ENCODE data around the gene CD302.

CD302 gene

DNA sequence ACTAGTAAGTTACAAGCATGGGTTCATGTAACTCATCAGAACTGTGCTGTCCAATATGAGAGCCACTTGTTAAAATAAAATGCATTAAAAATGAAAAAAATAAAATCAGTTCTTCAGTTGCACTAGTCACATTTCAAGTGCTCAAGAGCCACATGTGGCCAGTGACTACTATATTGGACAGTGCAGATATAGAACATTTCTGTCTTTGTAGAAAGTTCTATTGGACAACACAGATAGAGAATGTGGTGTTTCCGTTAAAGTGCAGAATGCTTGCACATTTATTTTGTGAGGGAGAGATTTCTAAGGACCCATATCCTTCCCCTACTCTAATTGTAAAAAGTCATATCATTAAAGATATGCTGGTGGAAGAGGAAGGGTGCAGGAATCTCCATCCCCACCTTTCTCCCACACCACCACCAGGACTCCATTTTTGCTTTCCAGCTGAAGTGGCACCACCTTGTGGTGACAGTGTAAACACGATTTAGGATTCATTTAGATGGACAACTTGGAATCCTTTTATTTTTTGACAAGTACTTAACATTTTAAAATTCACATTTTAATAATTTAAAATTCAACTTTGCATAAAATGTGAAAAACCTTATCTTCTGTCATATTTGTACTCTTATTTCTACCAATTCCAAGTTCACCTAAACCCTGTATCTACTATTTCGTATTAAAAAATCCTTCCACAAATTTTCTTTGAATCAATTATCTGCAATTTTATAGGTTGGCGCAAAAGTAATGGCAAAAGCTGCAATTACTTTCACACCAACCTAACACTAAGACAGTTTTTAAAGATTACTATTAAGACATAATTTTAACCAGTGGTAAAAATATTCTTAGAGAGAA lies 9.4 kb upstream of the CD302 start:
- H3K36me3 ChIP-seq, result no peaks in the 10 kb centered on the region
- DNase-seq, result peak; percentile 34
- H3K4me1 ChIP-seq, result no peaks in the 10 kb centered on the region
- H3K4me3 ChIP-seq (ENCODE audit: low read depth, low read length), result no peak overlapping the region
- no peaks in the 10 kb centered on the region for H3K9me3 ChIP-seq
- H3K27me3 ChIP-seq, result no peaks in the 10 kb centered on the region
- TF ChIP-seq, protein P1, sequence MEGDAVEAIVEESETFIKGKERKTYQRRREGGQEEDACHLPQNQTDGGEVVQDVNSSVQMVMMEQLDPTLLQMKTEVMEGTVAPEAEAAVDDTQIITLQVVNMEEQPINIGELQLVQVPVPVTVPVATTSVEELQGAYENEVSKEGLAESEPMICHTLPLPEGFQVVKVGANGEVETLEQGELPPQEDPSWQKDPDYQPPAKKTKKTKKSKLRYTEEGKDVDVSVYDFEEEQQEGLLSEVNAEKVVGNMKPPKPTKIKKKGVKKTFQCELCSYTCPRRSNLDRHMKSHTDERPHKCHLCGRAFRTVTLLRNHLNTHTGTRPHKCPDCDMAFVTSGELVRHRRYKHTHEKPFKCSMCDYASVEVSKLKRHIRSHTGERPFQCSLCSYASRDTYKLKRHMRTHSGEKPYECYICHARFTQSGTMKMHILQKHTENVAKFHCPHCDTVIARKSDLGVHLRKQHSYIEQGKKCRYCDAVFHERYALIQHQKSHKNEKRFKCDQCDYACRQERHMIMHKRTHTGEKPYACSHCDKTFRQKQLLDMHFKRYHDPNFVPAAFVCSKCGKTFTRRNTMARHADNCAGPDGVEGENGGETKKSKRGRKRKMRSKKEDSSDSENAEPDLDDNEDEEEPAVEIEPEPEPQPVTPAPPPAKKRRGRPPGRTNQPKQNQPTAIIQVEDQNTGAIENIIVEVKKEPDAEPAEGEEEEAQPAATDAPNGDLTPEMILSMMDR (IDR thresholded peaks at IDR 0.05; ENCODE audit: low read depth, low read length), result peak; percentile 71

DNA sequence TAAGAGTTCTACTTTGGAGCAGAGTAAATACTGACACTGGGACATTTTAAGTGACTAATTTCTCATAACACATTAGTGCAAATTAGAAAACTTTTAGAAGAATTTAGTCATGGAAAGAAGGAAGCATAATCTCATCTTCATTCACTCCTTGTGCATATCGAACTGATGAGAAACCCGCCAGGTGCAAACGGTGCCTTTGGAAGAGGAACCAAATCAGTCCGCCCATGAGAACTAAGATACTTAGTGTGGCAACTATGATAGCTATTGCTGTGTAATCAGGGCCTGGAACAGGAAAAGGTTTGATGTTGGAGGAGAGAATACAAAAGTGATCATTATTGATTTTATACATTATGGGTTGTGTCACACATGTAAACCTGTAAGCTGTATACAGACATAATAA lies 6.9 kb upstream of the CD302 start:
- H3K36me3 ChIP-seq, result no peaks in the 10 kb centered on the region

DNA sequence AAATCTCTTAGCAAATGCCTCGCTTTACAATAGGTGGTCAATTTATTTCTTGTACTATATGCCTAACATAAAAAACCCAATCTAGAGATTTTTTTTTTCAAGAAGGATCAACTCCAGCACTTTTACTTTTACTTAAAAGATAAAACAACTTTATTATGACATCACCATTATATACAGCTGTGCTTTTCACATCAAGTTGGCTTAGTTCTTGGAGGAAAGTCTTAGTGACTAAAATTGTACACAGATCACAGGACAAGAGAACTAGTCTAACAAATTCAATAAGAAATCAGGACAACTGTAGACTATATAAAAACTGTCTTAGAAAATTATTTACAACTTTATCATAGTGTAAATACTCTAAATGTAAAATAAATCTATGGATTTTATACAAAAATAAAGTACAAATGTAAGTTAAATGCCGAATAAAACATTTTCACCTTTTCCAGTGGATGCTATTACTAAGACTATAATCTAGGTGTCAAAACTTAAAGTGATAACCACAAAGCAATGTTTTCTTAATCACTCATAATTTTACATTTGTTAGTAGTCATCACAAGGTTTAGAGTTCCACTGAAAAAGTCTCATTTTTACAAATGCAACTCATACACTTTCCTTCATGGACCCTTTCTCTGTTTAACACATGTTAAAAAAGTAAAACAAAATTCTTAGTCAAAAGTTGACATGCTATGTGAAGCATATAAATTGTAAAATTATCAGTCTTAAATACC lies 5.4 kb upstream of the CD302 start:
- H3K9me3 ChIP-seq, result no peaks in the 10 kb centered on the region
- peaks cover 4% of the 10 kb centered on the region for H3K27me3 ChIP-seq
- H3K36me3 ChIP-seq, result no peaks in the 10 kb centered on the region
- no peak for DNase-seq
- H3K4me3 ChIP-seq (ENCODE audit: low read depth, low read length), result no peak overlapping the region
- no peaks in the 10 kb centered on the region for H3K4me1 ChIP-seq
- TF ChIP-seq, protein P1 (IDR thresholded peaks at IDR 0.05; ENCODE audit: low read depth, low read length), result no peak

More for the DNA sequence above, 6.9 kb upstream of the CD302 start:
- no peaks in the 10 kb centered on the region for H3K27me3 ChIP-seq
- H3K4me1 ChIP-seq, result no peaks in the 10 kb centered on the region
- DNase-seq, result no peak
- H3K4me3 ChIP-seq (ENCODE audit: low read depth, low read length), result no peak overlapping the region
- no peaks in the 10 kb centered on the region for H3K9me3 ChIP-seq
- TF ChIP-seq, protein P1 (IDR thresholded peaks at IDR 0.05; ENCODE audit: low read depth, low read length), result no peak

DNA sequence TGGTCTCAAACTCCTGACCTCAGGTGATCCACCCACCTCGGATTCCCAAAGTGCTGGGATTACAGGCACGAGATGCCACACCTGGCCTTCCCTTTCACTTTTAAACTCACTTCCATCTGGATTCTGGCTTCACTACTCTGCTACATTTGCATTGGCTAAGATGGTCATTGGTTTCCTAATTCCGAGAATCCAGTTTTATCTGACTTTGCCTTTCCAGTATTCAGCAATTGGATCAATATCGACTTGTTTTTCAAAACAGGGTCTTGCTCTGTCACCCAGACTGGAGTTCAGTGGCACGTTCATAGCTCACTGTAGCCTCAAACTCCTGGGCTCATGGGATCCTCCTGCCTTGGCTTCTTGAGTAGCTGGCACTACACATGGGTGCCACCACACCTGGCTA lies 4.7 kb upstream of the CD302 start:
- DNase-seq, result no peak
- TF ChIP-seq, protein P1 (IDR thresholded peaks at IDR 0.05; ENCODE audit: low read depth, low read length), result no peak

DNA sequence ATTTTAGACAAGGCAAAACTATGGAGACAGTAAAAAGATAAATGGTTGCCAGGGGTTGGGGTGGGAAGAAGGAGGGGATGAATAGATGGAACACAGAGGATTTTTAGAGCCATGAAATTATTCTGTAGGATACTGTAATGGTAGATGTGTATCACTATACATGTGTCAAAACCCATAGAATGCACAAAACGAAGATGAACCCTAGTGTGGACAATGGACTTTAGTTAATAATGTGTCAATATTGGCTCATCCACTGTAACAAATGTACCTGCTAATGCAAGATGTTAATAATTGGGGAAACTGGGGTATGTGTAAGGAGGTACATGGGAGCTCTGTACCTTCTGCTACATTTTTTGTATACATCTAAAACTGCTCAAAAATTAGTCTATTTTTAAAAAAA lies 1.8 kb upstream of the CD302 start:
- H3K27me3 ChIP-seq, result peaks cover 15% of the 10 kb centered on the region
- H3K4me3 ChIP-seq (ENCODE audit: low read depth, low read length), result no peak overlapping the region
- no peak for DNase-seq
- TF ChIP-seq, protein P1 (IDR thresholded peaks at IDR 0.05; ENCODE audit: low read depth, low read length), result no peak
- no peaks in the 10 kb centered on the region for H3K36me3 ChIP-seq
- H3K4me1 ChIP-seq, result no peaks in the 10 kb centered on the region
- no peaks in the 10 kb centered on the region for H3K9me3 ChIP-seq

More for the DNA sequence above, 4.7 kb upstream of the CD302 start:
- Histone ChIP-seq H3K9me3 (no peaks in the 10 kb centered on the region), H3K27me3 (peaks cover 11% of the 10 kb centered on the region), H3K36me3 (no peaks in the 10 kb centered on the region), H3K4me1 (no peaks in the 10 kb centered on the region), H3K4me3 (ENCODE audit: low read depth, low read length) (no peak overlapping the region)

DNA sequence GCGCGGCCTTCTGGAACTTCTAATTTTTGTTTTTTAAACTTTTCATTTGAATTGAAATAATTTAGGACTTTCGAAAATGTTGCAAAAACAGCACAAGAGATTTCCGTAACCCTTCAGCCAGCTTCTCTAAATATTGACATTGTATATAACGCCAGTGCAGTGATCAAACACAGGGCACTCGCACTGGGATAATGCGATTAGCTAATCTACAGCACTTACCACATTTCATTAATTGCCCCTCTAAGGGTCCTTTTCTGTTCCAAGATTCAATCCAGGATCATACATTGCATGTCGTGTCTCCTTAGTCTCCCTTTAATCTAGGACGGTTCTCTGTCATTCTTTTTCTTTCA lies 343 bp upstream of the CD302 start:
- H3K4me3 ChIP-seq (ENCODE audit: low read depth, low read length), result peak overlapping the region; percentile 54
- H3K27me3 ChIP-seq, result peaks cover 15% of the 10 kb centered on the region
- DNase-seq, result no peak

More for the DNA sequence above, 343 bp upstream of the CD302 start:
- H3K4me1 ChIP-seq, result no peaks in the 10 kb centered on the region
- TF ChIP-seq, protein P1 (IDR thresholded peaks at IDR 0.05; ENCODE audit: low read depth, low read length), result no peak
- no peaks in the 10 kb centered on the region for H3K9me3 ChIP-seq
- no peaks in the 10 kb centered on the region for H3K36me3 ChIP-seq

Measured in BE2C (cell line).